HG03159 (cell line): ENCODE measurements around the gene ATXN7L1.

Experiments
- ATAC-seq: cut with Tn5 transposase; IDR thresholded peaks from one replicate; pipeline ENCODE4 v1.9.1; 2021; ENCODE audit warnings: mild to moderate bottlenecking, moderate library complexity; ENCODE audit not compliant: unreplicated experiment

The ATXN7L1 gene

GRCh38 chr7:105590793-105591192 is 285.6 kb downstream of the ATXN7L1 start:
- no peak for ATAC-seq

- peak; percentile 76 for ATAC-seq
Observed at GRCh38 chr7:105589356-105590077, 286.9 kb downstream of the ATXN7L1 start.

GRCh38 chr7:105587909-105588635 is 288.3 kb downstream of the ATXN7L1 start:
- ATAC-seq: no peak

- no peak for ATAC-seq
Observed at GRCh38 chr7:105585850-105586500, 290.4 kb downstream of the ATXN7L1 start.

- ATAC-seq: no peak
Observed at GRCh38 chr7:105584165-105584564, 292.2 kb downstream of the ATXN7L1 start.

- no peak for ATAC-seq
Observed at GRCh38 chr7:105583061-105583460, 293.3 kb downstream of the ATXN7L1 start.

GRCh38 chr7:105581066-105581811 is 295.2 kb downstream of the ATXN7L1 start, which contains the start of gene EFCAB10:
EFCAB10 (minus strand) TSS chr7:105581493; CDS start chr7:105581463, 30 bp downstream.
- ATAC-seq: peak; percentile 74

GRCh38 chr7:105580022-105580740 is 296.2 kb downstream of the ATXN7L1 start:
- no peak for ATAC-seq

GRCh38 chr7:105578496-105578895 is 297.9 kb downstream of the ATXN7L1 start:
- no peak for ATAC-seq

GRCh38 chr7:105577251-105577650 is 299.1 kb downstream of the ATXN7L1 start:
- no peak for ATAC-seq

GRCh38 chr7:105571891-105572290 is 304.5 kb downstream of the ATXN7L1 start:
- no peak for ATAC-seq

- no peak for ATAC-seq
Observed at GRCh38 chr7:105567821-105568220, 308.6 kb downstream of the ATXN7L1 start.

- no peak for ATAC-seq
Observed at GRCh38 chr7:105567024-105567423, 309.4 kb downstream of the ATXN7L1 start.

- ATAC-seq: no peak
Observed at GRCh38 chr7:105565190-105565589, 311.2 kb downstream of the ATXN7L1 start.

GRCh38 chr7:105559926-105560325 is 316.5 kb downstream of the ATXN7L1 start:
- ATAC-seq: no peak
